ENCODE results near the gene REEP5.
"Not testable (repeated sequence)": the region's sequence is repeated elsewhere in the genome, so short reads cannot be mapped to it uniquely, and the experiment has no call there.

The REEP5 gene

DNA sequence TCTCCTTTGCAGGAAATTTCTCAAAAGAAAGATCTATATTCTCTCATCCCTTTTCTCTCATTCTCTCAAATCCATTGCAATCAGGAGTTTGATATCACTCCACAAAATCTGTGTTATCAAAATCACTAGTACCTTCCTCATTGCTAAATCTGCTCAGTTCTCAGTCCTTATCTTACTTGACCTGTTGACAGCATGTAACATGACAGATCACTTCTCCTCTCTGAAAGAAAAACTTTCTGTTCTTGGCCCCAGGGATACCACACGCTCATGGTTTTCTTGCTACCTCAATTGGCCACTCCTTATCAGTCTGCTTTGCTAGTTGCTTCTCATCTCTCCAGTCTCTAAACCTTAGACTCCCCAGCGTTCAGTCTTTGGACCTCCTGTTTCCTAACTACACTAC lies 38.8 kb downstream of the REEP5 start:
- DNase-seq, result no peak

DNA sequence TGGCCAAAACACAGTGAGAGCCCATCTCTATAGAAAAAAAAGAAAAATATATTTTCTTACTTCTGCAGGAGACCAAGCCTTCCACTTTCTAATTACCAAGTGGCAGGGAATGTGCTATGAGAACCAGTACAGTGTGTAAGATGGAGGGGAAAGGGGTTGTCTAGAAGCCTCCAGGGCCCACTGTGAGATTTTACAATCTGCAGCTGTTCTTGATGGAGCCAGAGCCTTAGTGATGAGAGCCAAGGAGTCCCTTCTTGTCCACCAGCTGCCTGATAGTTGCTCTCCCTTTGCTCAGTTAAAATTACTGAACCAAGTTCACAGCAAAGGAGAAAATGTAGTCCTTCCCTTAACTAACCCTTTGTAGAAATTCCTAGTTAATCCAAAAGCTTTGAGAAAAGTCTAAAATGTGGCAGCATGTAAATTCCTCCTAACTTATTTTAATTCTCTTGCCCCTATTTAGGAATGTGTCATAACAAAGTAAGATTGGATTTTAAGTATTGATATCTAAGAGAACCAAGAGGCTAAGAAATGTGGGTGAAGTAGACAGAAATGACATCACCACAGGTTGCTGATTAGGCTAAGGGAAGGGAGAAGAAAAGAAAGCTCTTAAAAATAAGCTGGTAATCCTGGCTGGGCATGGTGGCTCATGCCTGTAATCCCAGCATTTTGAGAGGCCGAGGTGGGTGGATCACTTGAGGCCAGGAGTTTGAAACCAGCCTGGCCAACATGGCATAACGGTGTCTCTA lies 41.6 kb downstream of the REEP5 start:
- DNase-seq, result no peak

DNA sequence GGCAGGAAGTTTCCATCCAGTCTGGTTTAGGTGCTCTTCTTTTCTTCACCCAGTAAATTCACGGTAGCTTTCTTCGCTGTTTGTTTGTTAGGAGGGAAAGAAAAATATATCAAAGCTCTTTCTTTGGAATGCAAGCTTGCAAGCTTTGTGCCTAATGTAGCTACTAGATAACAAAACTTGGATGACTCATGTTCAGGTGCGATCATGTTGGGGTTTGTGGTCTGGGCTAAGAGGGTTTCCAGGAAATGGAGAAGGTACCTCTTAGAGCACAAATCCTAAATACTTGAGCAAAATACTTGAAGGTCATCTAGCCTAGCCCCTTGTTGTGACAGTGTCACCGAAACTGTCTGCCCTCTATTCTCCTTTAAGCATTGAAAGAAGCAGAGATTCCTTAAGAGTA lies 43.3 kb downstream of the REEP5 start:
- DNase-seq, result no peak

DNA sequence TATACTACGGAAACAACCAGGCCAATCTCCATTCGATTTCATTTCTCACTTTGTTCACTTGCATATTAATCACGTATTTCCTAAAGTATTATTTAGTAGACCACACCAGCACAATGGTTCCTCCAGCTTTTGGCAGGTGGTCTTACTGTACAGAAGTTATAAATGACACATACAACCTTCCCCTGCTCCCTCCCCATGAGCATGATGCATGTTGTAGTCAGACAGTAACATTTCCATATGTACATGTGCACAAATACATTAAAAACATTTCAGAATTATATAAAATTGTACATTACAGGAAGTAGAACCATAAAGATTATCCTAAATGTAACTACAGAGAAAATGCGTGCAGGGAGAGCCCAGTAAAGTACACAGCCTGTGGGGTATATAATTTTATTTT lies 43.9 kb downstream of the REEP5 start:
- DNase-seq, result no peak

DNA sequence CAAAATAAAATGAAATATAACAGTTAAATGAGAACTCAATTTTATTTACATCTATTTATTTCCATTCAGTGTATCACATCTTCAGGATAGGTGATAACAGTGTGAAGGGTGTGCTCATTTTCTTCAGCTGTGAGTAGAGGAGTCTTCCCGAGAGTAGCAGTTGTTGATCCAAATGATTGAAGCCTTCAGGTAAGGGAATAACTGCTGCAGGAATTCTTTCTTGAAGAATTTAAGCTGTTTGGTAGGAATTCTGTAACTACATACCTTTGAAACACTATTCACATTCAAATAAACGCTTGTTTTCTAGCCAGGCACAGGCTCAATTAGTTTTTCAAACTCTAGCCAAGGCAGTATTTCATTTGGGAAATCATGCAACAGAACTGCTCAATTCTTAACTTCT lies 45.7 kb downstream of the REEP5 start:
- no peak for DNase-seq

DNA sequence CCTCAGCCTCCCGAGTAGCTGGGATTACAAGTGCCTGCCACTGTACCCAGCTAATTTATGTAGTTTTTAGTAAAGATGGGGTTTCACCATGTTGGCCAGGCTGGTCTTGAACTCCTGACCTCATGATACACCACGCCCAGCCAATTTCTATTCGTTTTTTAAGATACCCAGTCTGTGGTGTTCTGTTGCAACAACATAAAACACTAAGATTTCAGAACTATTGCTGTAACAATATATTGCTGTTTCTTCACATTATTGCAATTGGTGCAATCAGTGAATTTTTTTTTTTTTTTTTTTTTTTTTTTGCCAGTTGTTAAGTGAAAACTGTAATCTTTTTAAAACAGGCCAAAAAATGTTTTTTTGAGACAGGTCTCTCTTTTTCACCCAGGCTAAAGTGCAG lies 51.1 kb downstream of the REEP5 start:
- DNase-seq, result no peak

DNA sequence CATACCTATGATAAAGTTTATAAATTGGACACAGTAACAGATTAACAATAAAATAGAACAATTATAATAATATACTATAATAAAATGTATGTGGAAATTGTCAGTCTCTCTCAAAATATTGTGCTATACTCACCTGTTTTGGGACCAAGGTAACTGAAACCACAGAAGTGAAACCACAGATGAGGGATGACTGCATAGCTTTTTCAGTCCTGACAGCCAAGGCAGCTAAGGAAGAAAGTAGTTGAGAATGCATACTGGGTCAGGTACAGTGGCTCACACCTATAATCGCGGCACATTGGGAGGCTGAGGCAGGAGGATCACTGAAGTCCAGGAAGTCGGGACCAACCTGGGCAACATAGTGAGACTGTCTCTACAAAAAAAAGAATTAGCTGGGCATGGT lies 52.1 kb downstream of the REEP5 start:
- DNase-seq, result no peak

DNA sequence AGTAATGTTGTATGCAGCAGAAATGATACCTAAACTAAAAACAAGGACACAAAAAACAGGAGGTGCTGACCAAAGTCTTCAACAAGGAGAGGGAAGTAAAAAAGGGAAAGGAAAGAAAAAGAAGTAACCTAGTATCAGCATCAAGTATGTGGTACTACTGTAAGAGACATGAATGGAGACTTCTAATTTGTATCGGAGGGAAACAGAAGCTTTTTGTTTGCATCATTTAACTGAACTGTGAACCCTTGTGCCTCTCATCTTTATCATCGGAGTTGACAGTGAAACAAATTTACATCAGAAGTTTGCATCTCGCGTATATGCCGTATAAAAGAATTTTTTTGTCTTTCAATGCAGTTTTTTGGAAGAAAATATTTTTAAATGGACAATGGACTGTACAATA lies 54.6 kb downstream of the REEP5 start:
- DNase-seq, result no peak

DNA sequence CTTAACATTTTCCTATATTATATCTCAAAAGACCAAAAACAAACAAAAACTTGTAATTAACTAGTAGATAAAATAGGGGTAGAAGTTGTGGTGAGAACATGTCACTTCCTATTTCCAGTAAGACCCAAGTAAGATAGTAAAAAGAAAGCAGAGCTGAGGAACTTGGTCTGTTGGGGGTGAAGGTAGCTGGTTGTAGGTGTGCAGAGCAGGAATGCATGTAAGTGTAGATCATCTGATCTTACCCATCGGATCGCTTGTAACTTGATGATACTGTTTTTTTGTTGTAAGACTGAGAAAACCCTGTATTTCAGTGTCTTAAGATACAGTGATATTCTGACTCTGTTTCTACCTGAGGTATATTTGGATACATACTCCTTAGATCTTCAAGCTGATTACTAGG lies 55.3 kb downstream of the REEP5 start:
- no peak for DNase-seq

DNA sequence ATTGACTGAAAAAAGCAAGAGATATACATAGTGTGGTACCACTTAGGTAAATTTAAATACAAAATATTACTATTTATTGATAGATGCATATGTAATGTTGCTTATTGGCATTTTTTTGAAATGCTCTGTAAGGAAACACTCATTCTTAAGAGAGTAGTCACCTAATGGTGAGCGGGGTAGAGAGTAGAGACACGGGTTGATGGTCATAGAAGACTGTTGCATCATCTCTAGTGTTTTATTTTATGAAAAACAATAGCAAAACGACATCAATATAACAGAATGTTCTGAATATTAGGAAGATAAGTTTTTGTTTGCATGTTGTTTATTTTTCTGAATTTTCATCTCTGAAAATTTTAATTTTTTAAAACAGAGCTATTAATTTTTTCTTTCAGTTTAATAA lies 56.9 kb downstream of the REEP5 start:
- DNase-seq, result no peak

DNA sequence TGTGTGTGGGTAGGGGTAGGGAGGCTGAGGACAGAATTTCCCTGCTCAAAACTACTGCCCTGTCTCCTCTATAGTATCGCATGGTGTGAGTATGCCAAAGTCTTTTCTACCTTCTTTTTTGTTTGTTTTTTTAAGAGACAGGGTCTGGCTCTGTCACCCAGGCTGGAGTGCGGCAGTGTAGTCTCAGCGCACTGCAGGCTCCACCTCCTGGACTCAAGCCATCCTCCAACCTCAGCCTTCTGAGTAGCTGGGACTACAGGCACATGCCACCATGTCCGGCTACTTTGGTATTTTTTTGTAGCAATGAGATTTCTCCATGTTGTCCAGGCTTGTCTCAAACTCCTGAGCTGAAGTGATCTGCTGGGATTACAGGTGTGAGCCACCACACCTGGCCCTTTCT lies 58.5 kb downstream of the REEP5 start:
- peak; percentile 13 for DNase-seq

DNA sequence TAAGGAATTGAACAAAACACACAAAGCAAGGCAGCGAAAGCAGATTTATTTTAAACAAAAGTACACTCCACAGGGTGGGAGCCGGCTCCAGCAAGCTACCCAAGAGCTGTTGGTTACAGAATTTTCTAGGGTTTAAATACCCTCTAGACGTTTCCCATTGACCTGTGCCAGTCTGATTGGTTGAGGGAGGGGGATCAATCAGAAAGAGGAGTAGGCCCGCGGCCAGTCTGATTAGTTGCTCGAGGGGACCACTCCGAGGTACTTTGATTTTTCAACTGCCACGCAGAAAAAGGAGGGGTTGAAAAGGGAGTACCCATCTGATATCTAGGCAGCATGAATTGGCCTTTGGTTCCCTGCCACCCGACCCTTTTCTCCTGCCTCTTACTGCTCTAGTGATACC lies 59.9 kb downstream of the REEP5 start:
- DNase-seq, result no peak

DNA sequence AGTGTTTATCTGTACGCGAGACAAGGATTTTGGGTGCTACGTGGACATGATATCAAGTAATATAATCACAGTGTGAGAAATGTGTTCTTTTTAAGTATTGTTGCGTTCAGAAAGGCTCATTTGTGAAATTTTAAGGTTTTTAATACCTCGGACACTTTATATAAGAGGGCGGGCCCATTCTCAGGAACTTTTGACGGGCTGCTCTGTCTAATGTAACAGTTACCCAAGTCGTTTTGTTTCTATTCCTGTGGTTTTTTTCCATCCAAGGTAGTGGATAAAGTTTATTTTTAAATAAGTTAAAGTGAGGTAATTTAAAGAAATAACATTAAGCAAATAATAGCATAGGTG lies 60.4 kb downstream of the REEP5 start:
- DNase-seq, result no peak

DNA sequence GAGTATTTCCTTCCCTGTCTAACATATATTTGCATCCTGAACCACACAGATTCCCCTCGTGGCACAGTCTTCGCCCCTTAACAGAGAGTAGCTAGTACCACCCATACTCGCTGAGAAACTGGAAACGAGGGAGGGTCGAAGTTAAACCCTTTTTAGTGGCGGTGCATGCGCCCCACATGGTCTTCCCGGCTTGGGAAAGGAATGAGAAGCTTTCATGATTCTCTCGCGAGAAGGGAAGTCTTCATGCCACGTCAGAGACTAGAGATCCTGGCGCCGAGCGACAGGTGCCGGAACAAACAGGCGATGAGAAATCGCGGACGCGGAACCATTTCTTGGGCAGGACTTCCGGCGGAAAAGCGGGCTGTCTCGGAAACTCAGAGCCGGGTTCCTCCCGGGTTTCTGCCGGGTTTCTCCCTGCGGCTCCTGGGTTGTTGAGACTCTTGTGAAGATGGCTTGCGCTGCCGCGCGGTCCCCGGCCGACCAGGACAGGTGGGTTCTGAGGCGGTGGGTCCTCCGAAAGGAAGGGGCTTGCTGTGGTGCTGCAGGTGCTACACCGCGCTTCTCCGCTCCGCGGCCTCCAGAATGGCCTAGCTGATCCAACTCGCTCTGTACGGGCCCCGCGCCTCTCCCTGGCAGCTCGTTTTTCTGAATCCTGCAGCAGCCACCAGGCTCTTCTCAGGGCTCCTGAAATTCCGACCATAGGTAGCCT lies 60.9 kb downstream of the REEP5 start, which contains the start of gene SRP19:
SRP19 (plus strand) TSS at position 359 of the 709 bp plus-strand sequence; CDS start at position 449, 90 bp downstream.
- peak; percentile 98 for DNase-seq

DNA sequence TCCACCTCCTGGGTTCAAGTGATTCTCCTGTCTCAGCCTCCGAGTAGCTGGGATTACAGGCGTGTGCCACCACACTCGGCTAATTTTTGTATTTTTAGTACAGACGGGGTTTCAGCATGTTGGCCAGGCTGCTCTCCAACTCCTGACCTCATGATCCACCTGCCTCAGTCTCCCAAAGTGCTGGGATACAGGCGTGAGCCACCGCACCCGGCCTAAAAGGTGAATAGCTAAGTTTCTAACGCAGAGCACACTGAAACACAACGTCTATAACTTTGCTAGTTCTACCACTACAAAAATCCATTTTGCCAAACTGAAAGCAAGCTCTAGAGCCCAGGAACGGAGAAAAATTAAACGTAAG lies 61.5 kb downstream of the REEP5 start:
- not testable (repeated sequence) for DNase-seq

DNA sequence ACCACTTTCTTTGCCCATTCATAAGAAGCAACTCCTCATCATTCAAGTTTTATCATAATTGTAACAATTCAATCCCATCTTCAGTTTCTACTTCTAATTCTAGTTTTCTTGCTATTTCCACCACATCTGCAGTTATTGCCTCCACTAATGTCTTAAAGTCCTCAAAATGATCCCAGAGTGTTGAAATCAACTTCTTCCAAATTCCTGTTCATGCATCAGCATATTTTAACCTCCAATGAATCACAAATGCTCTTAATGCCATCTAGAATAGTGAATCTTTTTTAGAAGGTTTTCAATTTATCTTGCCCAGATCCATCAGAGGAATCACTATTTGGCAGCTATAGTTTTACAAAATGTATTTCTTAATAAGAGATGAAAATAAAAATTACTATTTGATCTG lies 64.2 kb downstream of the REEP5 start:
- DNase-seq, result no peak

DNA sequence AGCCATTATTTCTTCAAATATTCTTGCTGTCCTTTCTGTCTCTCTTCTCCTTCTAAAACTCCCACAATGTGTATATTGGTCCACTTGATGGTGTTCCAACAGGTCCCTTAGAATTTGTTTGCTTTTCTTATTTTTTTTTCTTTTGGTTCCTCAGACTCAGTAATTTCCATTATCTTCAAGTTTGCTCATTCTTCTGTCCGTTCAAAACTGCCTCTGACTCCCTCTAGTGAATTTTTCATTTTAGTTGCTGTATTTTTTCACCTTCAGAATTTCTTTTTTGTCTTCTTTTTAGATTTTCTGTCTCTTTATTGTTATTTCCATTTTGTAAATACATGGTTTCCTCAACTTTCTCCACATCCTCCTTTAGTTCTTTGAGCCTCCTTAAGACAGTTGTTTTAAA lies 67.4 kb downstream of the REEP5 start:
- DNase-seq, result no peak

DNA sequence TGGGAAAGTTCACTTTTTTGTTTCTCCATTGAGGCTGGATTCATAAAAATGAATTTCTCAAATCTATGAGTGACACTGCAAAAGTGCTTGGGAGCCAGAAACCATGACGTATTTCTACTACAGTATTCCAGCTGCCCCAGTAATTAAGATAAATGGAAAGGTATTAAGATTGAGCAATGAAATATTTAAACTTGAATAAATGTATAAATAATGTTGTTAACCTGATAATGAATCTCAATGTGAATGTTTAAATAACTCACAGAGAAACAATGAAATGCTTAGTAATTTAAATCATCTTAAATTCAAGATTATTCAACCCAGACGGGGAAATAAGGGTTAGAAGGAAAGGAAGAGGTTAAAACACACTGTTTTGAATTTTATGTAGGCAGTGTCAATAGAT lies 72.1 kb downstream of the REEP5 start:
- no peak for DNase-seq

DNA sequence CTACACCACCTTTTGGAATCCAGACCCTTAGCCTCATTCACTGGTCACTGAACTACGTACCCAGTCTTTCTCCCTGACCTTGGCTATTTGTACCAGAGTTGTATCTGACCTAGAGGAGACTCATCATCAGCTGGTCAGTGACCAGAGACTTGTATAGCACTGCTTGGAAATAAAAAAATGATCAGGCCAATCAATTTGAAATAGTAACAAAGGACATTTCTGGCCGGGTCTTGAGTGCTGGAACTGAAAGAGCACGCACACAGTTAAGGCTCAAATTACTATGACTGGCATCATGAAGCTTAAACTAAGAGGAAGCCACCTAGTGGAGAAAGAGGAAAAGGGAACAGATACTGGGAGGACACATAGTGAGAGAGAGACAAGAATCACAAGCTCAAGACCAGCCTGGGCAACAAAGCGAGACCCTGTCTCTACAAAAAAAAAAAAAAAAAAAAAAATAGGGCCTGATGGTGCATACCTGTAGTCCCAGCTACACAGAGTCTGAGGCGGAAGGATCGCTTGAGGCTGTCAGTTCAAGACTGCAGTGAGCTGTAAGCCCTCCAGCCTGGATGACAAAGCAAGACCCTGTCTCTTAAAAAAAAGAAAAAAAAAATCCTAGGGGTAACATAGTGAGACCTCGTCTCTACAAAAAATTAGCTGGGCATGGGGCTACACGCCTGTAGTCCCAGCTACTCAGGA lies 73.8 kb downstream of the REEP5 start:
- peak; percentile 73 for DNase-seq

DNA sequence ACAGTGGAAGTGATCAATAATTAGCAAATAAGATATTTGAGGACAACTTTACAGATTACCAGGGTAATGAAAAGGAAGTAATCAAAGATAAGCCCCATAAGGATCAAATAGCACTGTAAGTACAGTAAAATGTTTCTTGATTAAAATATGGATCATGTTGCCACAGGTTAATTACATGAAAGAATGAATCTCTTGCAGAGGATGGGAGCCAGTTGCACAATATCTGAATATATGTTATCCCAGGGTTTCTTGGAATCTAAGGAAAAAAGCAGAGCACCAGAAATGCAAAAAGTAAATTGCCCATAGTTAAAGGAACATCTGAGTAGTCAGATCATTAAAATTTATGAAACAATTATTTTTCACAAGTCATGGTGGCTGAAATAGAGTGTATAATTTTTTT lies 74.7 kb downstream of the REEP5 start:
- no peak for DNase-seq

DNA sequence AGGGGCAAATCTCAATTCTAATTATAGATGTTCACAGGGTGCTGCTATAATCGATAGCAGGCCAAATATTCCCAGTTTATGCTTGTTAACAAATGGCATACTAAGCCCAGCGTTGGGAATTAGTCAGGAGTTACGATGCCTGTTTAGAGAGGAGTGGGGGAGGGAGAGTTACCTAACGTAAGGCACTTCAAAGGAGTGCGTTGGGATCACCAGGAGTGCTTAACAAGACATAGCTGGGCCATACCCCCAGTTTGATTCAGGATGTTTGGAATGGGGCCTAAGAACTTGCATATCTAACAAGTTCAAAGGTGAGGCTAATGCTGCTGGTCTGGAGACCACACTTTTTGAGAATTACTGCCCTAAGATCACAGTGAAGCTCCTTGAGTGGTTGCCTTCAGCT lies 75.5 kb downstream of the REEP5 start:
- no peak for DNase-seq

DNA sequence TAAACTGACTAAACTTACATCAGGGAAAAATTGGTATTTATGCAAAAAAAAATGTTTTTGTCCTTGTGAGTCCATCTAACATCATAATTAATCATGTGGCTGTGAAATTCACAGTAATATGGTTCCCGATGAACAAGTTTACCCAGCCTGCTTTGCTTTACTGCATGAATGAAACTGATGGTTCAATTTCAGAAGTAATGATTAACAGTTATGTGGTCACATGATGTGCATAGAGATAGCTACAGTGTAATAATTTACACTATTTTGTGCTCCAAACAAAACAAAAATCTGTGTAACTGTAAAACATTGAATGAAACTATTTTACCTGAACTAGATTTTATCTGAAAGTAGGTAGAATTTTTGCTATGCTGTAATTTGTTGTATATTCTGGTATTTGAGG lies 77.5 kb downstream of the REEP5 start:
- DNase-seq, result no peak

DNA sequence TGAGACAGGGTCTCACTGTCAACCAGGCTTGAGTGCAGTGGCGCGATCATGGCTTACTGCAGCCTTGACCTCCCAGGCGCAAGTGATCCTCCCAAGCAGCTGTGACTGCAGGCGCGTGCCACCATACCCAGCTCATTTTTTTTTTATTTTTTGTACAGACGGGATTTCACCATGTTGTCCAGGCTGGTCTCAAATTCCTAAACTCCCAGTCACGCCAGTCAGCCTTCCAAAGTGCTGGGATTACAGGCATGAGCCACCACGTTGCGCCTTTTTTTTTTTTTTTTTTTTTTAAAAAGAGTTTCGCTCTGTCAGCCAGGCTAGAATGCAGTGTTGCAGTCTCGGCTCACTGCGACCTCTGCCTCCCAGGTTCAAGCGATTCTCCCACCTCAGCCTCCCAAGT lies 88.1 kb downstream of the REEP5 start:
- DNase-seq, result peak; percentile 1

DNA sequence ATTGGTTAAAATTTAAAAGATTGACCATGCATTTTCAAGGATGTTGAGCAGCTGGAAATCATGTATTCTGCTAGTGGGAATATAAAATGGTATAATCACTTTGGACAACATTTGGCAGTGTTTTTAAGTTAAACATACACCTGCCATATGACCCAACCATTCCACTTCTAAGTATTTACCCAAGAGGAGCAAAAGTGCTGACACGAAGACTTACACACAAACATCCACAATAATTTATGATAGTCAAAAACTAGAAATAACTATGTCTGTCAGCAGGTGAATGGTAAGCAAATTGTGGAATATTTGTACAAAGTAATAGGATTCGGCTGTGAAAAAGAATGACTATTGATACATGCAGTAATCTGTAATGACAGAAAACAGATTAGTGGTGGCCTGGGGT lies 91.6 kb downstream of the REEP5 start:
- DNase-seq, result no peak
